ENCODE data around the gene APOC4. TPM values are rescaled to one million over a fixed set of nuclear protein-coding genes. Genes with fewer than 3 reads are reported as not detected.

Gene APOC4
- polyA plus RNA-seq, 1 donor: not detected

DNA sequence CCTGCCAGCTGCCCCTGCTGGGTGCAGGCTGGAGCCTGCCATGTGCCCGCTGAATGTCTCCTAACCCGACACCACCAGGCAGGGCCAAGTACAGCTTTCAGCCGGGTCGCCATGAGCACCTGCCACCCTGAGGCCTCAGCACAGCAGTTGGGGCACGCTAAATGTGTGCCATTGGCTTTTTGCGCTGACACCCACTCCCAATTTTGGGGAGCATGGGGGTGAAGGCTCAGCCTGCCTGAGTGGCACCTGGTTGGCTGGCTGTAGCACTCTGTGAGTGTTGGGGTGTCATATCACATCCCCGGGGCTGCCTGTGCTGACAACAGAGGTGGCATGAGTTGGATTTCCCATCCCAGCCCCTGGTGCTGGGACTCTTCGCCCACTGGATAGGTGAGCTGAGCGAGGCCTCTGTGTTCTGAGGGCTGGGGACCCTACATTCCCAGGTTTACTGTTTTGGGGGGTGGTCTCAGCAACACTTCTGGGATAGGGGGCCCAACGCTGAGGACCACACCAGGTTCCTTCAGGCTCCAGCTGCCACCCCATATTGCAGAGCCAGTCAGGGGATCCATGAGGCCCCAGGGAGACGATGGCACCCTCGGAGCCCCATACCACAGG, 52.0 kb downstream of the APOC4 start:
- no peak for DNase-seq

Other genes with a start within 250 kb of the APOC4 start
- gene CEACAM16, start 243.1 kb upstream of the APOC4 start, polyA plus RNA-seq (ENCODE audit: insufficient read length): 1.0 TPM
- gene BCL3, start 193.5 kb upstream of the APOC4 start, polyA plus RNA-seq (ENCODE audit: insufficient read length): 20.0 TPM
- not detected for gene CBLC, start 164.3 kb upstream of the APOC4 start, polyA plus RNA-seq (ENCODE audit: insufficient read length)
- 262 TPM for gene BCAM, start 133.1 kb upstream of the APOC4 start, polyA plus RNA-seq (ENCODE audit: insufficient read length)
- gene NECTIN2, start 95.9 kb upstream of the APOC4 start, polyA plus RNA-seq (ENCODE audit: insufficient read length): 55.4 TPM
- gene TOMM40, start 51.0 kb upstream of the APOC4 start, polyA plus RNA-seq (ENCODE audit: insufficient read length): 31.1 TPM
- 98.9 TPM for gene APOE, start 36.4 kb upstream of the APOC4 start, polyA plus RNA-seq (ENCODE audit: insufficient read length)
- 25.3 TPM for gene APOC1, start 27.6 kb upstream of the APOC4 start, polyA plus RNA-seq (ENCODE audit: insufficient read length)
- 0.79 TPM for gene APOC2, start 3.8 kb downstream of the APOC4 start, polyA plus RNA-seq (ENCODE audit: insufficient read length)
- 67.1 TPM for gene CLPTM1, start 13.1 kb downstream of the APOC4 start, polyA plus RNA-seq (ENCODE audit: insufficient read length)
- 5.5 TPM for gene RELB, start 59.2 kb downstream of the APOC4 start, polyA plus RNA-seq (ENCODE audit: insufficient read length)
- 53.1 TPM for gene CLASRP, start 96.8 kb downstream of the APOC4 start, polyA plus RNA-seq (ENCODE audit: insufficient read length)
- 1.0 TPM for gene ZNF296, start 134.2 kb downstream of the APOC4 start, polyA plus RNA-seq (ENCODE audit: insufficient read length)
- 22.6 TPM for gene GEMIN7, start 137.0 kb downstream of the APOC4 start, polyA plus RNA-seq (ENCODE audit: insufficient read length)
- 24.8 TPM for gene PPP1R37, start 150.9 kb downstream of the APOC4 start, polyA plus RNA-seq (ENCODE audit: insufficient read length)
- 0.21 TPM for gene NKPD1, start 218.7 kb downstream of the APOC4 start, polyA plus RNA-seq (ENCODE audit: insufficient read length)
- 24.0 TPM for gene TRAPPC6A, start 236.0 kb downstream of the APOC4 start, polyA plus RNA-seq (ENCODE audit: insufficient read length)
- 7.6 TPM for gene BLOC1S3, start 236.5 kb downstream of the APOC4 start, polyA plus RNA-seq (ENCODE audit: insufficient read length)